Stimulated activated CD4-positive, alpha-beta T cell treated with anti-CD3 and anti-CD28 coated beads, TNF-alpha, amount 100 ng/mL, for 4 hours (primary cell): ENCODE results near the gene VKORC1L1.
"Not testable (repeated sequence)": the region's sequence is repeated elsewhere in the genome, so short reads cannot be mapped to it uniquely, and the experiment has no call there.

Experiments used
- DNase-seq, 3 experiments: peaks; one replicate each; pipeline ENCODE4 v3.0.0-alpha.2; 2020; ENCODE audit warnings: low read depth in 3 of 3

The VKORC1L1 gene

DNA sequence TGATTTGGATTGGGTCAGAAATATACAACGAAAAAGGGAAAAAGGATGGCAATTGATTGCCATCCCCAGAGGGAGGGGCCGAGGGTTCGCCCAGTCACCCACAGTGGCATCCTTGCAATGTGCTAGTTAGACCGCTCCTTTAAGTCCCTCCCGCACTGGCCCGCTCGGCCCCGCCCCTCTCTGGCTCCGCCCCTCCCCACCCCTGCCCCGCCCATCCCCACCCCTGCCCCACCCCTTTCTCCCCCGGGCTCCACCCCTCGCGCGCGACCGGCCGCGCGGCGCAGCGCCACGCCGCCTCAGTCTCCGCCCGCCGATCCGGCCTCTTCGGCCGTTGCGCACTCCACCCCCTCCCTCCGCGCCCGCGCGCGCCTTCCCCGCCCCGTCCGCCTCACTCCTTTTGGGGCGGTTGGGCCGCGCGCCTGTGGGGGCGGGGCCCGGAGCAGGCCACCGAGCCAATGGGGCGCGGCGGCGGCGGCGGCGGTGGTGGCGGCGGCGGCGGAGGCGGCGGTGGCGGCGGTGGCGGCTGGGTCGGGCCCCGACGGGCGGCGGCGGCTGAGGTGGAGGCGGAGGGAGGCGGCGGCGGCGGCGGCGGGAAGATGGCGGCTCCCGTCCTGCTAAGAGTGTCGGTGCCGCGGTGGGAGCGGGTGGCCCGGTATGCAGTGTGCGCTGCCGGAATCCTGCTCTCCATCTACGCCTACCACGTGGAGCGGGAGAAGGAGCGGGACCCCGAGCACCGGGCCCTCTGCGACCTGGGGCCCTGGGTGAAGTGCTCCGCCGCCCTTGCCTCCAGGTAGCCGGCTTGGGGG, at the start of gene VKORC1L1:
VKORC1L1 (plus strand) TSS at position 299 of the 806 bp plus-strand sequence; CDS start at position 597, 298 bp downstream.
- DNase-seq = peak; percentile 92 to 93 (median 92)

- DNase-seq = no peak
These were observed 45.5 kb upstream of the VKORC1L1 start for GRCh38 chr7:65827366-65827765.

DNA sequence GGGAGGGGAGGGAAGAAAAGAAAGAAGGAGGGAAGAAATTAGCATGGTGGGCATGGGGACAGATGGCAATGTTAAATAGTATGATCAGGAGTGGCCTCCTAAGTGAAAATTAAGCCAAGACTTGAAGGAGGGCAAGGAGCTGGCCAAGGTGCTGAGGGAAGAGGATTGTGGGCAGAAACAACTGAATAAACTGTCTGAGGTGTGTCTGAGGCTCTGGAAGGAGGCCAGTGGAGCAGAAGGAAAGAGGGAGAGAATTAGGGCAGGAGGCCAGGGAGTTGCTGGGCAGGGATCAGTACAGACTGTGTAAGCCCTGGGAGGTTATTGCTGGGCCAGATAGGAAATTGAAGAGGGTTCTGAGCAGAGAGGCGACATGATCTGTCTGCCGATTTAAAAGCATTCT, 40.6 kb upstream of the VKORC1L1 start:
- no peak for DNase-seq

- not testable (repeated sequence) for DNase-seq
These were observed 36.2 kb upstream of the VKORC1L1 start for GRCh38 chr7:65836684-65837083.

DNA sequence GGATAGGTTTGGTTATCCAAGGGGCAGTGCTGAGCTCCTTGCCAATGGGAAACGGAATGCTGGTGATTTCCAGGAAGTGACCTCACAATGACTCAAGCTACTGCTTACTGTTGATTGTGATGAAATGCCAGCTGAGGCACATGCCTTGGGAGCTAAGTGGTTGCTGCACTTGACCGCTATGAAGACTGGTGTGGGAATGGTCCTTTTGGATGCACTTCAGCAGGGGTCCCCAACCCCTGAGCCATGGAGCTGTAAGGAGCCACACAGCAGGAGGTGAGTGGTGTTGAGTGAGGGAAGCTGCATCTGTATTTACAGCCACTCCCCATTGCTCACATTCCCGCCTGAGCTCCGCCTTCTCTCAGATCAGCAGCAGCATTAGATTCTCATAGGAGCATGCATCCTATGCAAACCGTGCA, 35.3 kb upstream of the VKORC1L1 start:
- not testable (repeated sequence) for DNase-seq

DNA sequence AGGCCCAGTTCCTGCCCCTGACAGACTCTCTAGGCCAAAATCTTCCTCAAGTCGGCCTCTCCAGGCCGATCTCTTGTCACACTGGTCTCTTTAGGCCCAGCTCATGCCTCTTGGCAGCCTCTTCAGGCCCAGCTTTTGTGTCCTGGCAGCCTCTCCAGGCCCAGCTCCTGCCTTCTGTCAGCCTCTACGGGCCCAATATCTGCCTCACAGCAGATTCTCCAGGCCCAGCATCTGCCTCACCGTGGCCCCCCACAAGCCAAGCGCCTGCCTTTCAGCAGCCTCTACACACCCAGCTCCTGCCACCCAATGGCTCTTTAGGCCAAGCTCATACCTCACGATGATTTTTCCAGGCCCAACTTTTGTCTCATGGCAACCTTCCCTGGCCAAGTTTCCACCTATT, 33.0 kb upstream of the VKORC1L1 start:
- DNase-seq = no peak

DNA sequence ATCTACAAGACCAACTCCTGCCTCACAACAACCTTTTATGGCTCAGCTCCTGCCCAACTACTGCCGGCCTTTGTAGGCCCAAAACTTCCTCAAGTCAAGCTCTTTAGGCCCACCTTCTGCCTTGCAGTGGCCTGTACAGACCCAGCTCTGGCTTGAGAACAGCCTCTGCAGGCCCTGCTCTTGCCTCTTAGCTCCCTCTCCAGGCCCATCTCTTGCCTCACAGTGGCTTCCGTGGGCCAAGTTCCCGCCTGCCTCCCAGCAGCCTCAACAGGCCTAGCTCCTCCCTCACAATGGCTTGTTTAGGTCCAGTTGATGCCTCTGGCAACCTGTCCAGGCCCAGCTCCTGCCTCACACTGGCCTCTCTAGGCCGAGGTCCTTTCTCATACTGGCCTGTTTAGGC, 32.4 kb upstream of the VKORC1L1 start:
- no peak for DNase-seq

- not testable (repeated sequence) for DNase-seq
These were observed 29.3 kb upstream of the VKORC1L1 start for GRCh38 chr7:65843616-65844015.

GRCh38 chr7:65846008-65846570, 26.8 kb upstream of the VKORC1L1 start:
- DNase-seq = no peak

- DNase-seq = not testable (repeated sequence)
These were observed 19.4 kb upstream of the VKORC1L1 start for GRCh38 chr7:65853426-65853825.

- not testable (repeated sequence) for DNase-seq
These were observed 19.0 kb upstream of the VKORC1L1 start for GRCh38 chr7:65853892-65854291.

- not testable (repeated sequence) for DNase-seq
These were observed 15.5 kb upstream of the VKORC1L1 start for GRCh38 chr7:65857321-65857894.

GRCh38 chr7:65858660-65859059, 14.2 kb upstream of the VKORC1L1 start:
- not testable (repeated sequence) for DNase-seq

DNA sequence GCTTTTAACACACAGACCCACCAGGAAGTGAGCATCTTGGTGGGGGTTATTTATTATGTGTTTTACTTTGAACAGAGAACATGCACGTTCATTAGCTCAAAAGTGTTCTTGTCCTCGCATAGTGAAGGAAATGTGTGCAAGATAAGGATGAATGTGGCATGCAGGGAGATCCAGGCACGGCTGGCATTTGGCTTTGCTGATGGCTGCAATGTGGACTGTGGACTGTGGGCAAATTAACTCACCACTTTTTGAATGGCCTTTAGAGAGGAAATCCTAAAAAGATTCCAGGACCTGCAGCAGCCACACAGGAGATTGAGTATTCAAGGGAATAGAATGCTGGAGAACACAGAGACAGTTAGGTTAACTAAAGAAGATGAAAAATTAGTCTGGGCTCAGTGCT, 6.6 kb upstream of the VKORC1L1 start:
- not testable (repeated sequence) for DNase-seq

DNA sequence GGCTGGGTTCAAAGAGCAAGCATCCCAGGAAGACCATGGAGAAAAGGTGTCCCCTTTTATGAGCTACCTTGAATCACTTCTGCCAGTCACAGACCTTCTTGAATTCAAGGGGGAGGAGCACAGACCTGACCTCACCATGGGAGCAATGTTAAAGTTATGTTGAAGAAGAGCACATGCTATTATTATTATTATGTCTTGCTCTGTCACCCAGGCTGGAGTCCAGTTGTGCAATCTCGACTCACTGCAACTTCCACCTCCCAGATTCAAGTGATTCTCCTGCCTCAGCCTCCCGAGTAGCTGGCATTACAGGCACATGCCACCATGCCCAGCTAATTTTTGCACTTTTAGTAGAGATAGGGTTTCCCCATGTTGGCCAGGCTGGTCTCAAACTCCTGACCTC, 5.2 kb upstream of the VKORC1L1 start:
- DNase-seq = not testable (repeated sequence)

DNA sequence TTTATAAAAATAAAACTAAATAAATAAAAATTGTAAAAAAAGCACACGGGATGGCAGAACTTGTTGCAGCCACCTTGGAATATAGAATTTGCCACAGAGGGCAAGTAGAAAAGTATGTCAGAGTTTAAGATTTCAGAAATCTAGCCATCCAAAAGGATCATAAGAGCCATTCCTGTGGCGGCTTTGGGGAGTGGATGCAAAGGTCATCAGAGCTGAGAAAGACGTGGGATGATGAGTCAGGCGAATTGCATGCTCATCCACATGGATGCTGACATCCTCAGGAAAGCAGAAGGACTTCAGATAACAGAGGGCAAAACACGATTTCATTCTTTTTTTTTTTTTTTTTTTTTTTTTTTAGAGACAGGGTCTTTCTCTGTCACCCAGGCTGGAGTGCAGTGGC, 3.6 kb upstream of the VKORC1L1 start:
- DNase-seq = not testable (repeated sequence)

DNA sequence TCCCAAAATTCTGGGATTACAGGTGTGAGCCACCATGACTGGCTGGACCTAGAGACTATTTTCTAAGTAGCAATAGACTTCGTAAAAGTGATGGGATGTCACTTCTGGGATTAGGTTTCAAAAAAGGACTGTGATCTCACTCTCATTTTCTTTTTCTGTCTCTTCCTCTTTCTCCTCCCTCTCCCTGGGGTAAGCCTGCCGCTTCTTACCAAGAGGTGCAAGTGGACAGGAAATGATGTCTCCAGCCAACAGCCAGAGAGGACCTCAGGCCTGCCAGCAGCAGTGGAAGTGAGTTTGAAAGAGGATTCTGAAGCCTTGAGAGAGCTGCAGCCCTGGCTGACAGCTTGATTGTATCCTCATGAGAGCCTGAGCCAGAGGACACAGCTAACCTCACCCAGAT, 1.4 kb upstream of the VKORC1L1 start:
- not testable (repeated sequence) for DNase-seq

- not testable (repeated sequence) for DNase-seq
These were observed 814 bp downstream of the VKORC1L1 start for GRCh38 chr7:65873582-65874193.

DNA sequence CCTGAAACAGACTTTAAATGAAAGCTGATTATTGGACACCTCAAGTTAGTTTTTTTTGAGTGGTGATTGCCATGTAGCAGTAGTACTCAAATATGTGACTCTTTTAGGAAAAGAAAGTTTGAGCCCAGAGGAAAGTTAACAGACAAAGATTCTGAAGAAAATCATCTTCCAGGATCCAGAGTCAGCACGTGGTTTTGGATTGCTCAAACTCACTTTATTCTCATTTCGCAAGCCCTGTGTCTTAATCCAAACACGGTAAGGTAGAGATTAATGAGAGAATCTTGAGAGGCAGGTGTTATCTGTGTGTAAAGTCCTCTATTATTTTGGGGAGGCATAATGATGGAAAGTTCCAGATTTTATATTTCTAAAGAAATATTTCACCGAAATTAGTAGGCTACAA, 2.8 kb downstream of the VKORC1L1 start:
- not testable (repeated sequence) for DNase-seq

DNA sequence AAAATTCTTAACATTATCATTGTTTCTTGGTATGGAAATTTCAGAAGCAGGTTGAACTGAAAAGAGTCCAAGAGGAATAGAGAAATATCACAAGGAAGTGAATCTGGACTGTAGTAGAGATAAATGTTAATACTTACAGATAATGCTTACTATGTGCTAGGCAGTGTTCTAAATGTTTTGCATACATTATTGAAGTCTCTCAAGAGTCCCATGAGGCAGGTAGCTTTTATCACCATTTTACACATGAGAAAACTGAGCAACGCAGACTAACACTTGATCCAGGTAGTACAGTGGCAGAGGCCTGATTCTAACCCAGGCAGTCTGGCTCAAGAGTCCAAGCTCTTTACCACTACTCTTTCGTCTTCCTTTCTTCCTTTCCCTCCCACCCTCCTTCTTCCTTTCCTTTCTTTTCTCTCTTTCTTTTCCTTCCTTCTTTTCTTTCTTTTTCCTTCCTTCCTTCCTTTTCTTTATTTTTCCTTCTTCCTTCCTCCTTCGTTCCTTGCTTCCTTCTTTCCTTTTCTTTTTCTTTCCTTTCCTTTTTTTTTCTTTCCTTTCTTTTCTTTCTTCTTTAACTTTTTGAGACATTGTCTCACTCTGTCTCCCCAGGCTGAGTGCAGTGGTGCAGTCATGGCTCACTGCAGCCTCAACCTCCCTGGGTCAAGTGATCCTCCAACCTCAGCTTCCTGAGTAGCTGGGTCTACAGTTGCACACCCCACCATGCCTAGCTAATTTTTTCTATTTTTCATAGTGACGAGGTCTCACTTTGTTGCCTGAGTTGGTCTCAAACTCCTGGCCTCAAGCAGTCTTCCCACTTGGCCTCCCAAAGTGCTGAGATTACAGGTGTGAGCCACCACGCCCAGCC, 6.6 kb downstream of the VKORC1L1 start:
- DNase-seq = not testable (repeated sequence)

- DNase-seq = not testable (repeated sequence)
These were observed 7.4 kb downstream of the VKORC1L1 start for GRCh38 chr7:65880242-65880641.
